ENCODE results near the gene PLA2G4F.

The PLA2G4F gene

DNA sequence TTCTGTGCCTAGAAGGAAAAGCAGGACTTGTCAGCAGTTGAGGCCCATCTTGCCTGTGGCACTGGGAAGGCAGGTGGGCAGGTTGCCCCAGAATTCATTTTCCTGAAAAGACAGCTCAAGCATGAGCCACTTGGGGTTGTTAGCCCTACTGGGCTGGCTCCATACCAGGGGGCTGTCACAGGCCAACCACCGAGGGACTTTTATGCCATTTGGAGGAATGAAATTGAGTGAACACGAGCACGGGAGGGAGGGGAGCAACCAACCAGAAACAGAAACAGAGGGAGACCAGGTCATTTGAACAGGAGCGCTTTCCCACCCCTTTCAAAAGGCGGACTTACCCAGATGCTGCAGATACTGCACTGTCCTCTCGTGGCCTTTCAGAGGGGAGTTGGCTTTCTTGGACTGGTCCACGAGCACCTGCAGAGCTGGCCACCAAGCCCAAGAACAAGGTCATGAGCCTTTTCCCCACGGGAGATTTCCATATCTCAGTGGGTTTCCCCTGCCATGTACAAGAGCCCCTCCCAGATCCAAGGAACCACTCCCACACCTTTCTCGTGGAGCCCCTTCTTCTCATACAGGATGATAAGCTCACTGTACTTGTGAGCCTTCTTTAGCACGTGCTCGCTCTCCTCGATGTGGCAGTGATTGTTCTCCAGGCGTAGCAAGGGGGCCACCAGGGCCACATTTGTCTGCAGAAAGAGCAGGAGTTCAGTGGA lies 9.9 kb upstream of the PLA2G4F start:
- no peak for DNase-seq (ENCODE audit: low read depth)
- H3K4me3 ChIP-seq (ENCODE audit: low read depth, low read length), result no peak overlapping the region
- no peak for TF ChIP-seq CTCF (IDR thresholded peaks at IDR 0.05; ENCODE audit: low read depth, low read length, missing control alignments)

- no peak overlapping the region for H3K4me3 ChIP-seq (ENCODE audit: low read depth, low read length)
- DNase-seq (ENCODE audit: low read depth), result no peak
- TF ChIP-seq CTCF (IDR thresholded peaks at IDR 0.05; ENCODE audit: low read depth, low read length, missing control alignments), result no peak
Measured at GRCh38 chr15:42165106-42165505, 8.7 kb upstream of the PLA2G4F start.

- no peak for TF ChIP-seq CTCF (IDR thresholded peaks at IDR 0.05; ENCODE audit: low read depth, low read length, missing control alignments)
Measured at GRCh38 chr15:42163947-42164550, 7.6 kb upstream of the PLA2G4F start.

DNA sequence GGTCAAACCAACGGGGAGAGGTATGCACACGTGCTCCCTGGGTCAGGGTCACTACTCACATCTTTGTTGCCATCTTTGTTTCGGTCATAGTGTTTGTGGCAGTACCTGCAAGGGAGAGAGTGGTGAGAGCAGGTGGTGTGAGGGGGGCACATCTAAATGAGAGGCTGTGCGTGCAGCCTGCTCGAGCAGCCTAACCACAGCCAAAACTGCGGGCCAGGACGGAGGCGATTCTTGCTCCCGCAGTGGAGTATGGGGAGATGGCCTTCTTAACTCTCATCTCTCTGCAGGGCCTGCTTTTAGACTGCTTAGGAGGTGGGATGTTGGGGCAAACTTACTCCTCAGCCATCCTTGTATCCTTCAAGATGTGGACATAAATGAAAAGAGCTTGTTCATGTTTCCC lies 6.9 kb upstream of the PLA2G4F start:
- no peak for TF ChIP-seq CTCF (IDR thresholded peaks at IDR 0.05; ENCODE audit: low read depth, low read length, missing control alignments)
- H3K4me3 ChIP-seq (ENCODE audit: low read depth, low read length), result no peak overlapping the region
- no peak for DNase-seq (ENCODE audit: low read depth)

More at GRCh38 chr15:42163947-42164550, 7.6 kb upstream of the PLA2G4F start:
- DNase-seq (ENCODE audit: low read depth), result no peak
- no peak overlapping the region for H3K4me3 ChIP-seq (ENCODE audit: low read depth, low read length)

- no peak for TF ChIP-seq CTCF (IDR thresholded peaks at IDR 0.05; ENCODE audit: low read depth, low read length, missing control alignments)
- H3K4me3 ChIP-seq (ENCODE audit: low read depth, low read length), result no peak overlapping the region
- DNase-seq (ENCODE audit: low read depth), result no peak
Measured at GRCh38 chr15:42160136-42160535, 3.7 kb upstream of the PLA2G4F start.

DNA sequence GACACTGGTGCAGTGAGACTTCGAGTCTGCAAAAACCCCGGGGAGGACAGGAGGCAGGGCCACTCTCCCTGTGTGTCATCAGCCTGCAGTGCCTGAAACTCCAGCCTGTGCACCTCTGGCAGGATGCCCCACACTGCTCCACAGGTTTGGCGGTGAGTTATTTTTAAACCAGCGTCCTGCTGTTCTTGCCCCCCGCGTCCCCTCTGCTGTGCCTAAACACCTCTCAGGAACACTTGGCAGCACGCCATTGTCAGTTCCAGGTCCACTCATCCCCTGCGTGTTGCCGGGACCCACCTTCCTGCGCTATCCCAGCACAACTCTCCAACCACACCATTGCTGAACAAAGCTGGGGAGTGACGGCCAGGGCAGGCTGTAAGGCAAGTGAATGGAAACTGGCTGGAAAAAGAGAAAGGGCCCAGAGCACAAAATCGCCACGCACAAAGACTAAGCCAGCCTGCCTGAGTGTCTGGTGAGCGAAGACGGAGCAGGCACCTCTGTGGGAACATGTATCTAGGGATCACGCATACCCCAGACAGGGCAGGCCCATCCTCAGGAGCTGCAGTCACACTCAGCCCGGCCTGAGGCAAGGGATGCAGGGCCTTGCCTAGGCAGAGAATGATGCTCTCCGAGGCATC lies 3.1 kb upstream of the PLA2G4F start:
- no peak for TF ChIP-seq CTCF (IDR thresholded peaks at IDR 0.05; ENCODE audit: low read depth, low read length, missing control alignments)
- DNase-seq (ENCODE audit: low read depth), result no peak
- no peak overlapping the region for H3K4me3 ChIP-seq (ENCODE audit: low read depth, low read length)
